ENCODE results near the gene CELA3A. TPM values are rescaled to one million over a fixed set of nuclear protein-coding genes. Genes with fewer than 3 reads are reported as not detected.

The CELA3A gene
- total and polyA plus RNA-seq, 2 of the 13 experiments (the other 11 are each of a cell fraction or from before 2014, with no cell fraction given) = 0.09 TPM; not detected in 1

- TF ChIP-seq ARID4A (CRISPR knock-in tag; IDR thresholded peaks at IDR 0.05; ENCODE audit: borderline replicate concordance) = peak; percentile 78
- no peak for TF ChIP-seq MIER2 (CRISPR knock-in tag; IDR thresholded peaks at IDR 0.05)
- TF ChIP-seq ZSCAN9 (CRISPR knock-in tag; IDR thresholded peaks at IDR 0.05; ENCODE audit: borderline replicate concordance) = no peak
- TF ChIP-seq ZNF646 (CRISPR knock-in tag; IDR thresholded peaks at IDR 0.05) = no peak
- TF ChIP-seq RBAK (CRISPR knock-in tag; IDR thresholded peaks at IDR 0.05) = peak; percentile 63; the same call in 1 of the 2 replicates
- no peak for TF ChIP-seq MYPOP (CRISPR knock-in tag; IDR thresholded peaks at IDR 0.05)
- peak; percentile 9; the same call in 1 of the 2 replicates for TF ChIP-seq RXRB (CRISPR knock-in tag; IDR thresholded peaks at IDR 0.05; ENCODE audit: borderline replicate concordance)
- no peak for TF ChIP-seq LBX2 (CRISPR knock-in tag; IDR thresholded peaks at IDR 0.05; ENCODE audit: borderline replicate concordance)
- no peak; the same call in 1 of the 2 replicates for TF ChIP-seq ZNF253 (CRISPR knock-in tag; IDR thresholded peaks at IDR 0.05; ENCODE audit: borderline replicate concordance)
- TF ChIP-seq SUZ12 (IDR thresholded peaks at IDR 0.05; ENCODE audit: low read depth, low read length) = no peak
- TF ChIP-seq DMAP1 (CRISPR knock-in tag; IDR thresholded peaks at IDR 0.05) = peak; percentile 79
- no peak for TF ChIP-seq ZNF775 (CRISPR knock-in tag; IDR thresholded peaks at IDR 0.05; ENCODE audit: borderline replicate concordance)
- peak; percentile 71; the same call in 1 of the 2 replicates for TF ChIP-seq ZNF709 (CRISPR knock-in tag; IDR thresholded peaks at IDR 0.05)
- no peak; the same call in 1 of the 2 replicates for TF ChIP-seq ZNF770 (CRISPR knock-in tag; IDR thresholded peaks at IDR 0.05)
These were observed 24.1 kb downstream of the CELA3A start (continued) for GRCh38 chr1:22025368-22026155.
